ENCODE results near the gene ENDOG.
"Not testable (repeated sequence)": the region's sequence is repeated elsewhere in the genome, so short reads cannot be mapped to it uniquely, and the experiment has no call there.

ENDOG gene

GRCh38 chr9:128829477-128830251, 11.4 kb downstream of the ENDOG start, which contains the start of gene SPOUT1:
TSS of gene SPOUT1 (minus strand) at chr9:128829794. CDS start at chr9:128829780, 14 bp downstream.
- DNase-seq: peak; percentile 83 to 89

- DNase-seq: no peak
Observed at GRCh38 chr9:128833696-128834095, 15.4 kb downstream of the ENDOG start.

- no peak for DNase-seq
Observed at GRCh38 chr9:128835246-128836210, 17.2 kb downstream of the ENDOG start.

GRCh38 chr9:128836509-128837145, 18.3 kb downstream of the ENDOG start:
- no peak for DNase-seq

GRCh38 chr9:128838338-128838737, 20.0 kb downstream of the ENDOG start:
- DNase-seq: no peak

- DNase-seq: no peak
Observed at GRCh38 chr9:128840524-128840923, 22.2 kb downstream of the ENDOG start.

- DNase-seq: no peak
Observed at GRCh38 chr9:128841694-128842492, 23.6 kb downstream of the ENDOG start.

GRCh38 chr9:128843171-128843570, 24.9 kb downstream of the ENDOG start:
- not testable (repeated sequence) for DNase-seq

- no peak for DNase-seq
Observed at GRCh38 chr9:128845186-128845931, 27.1 kb downstream of the ENDOG start.

- DNase-seq: no peak
Observed at GRCh38 chr9:128846680-128847030, 28.4 kb downstream of the ENDOG start.

GRCh38 chr9:128847803-128848202, 29.5 kb downstream of the ENDOG start:
- DNase-seq: no peak

GRCh38 chr9:128851024-128851423, 32.7 kb downstream of the ENDOG start:
- DNase-seq: not testable (repeated sequence)

GRCh38 chr9:128851779-128852600, 33.7 kb downstream of the ENDOG start:
- peak in 1 of 2 experiments; percentile 14 for DNase-seq

GRCh38 chr9:128852646-128853045, 34.3 kb downstream of the ENDOG start:
- not testable (repeated sequence) for DNase-seq

- DNase-seq: not testable (repeated sequence)
Observed at GRCh38 chr9:128854454-128854853, 36.2 kb downstream of the ENDOG start.

GRCh38 chr9:128858476-128858875, 40.2 kb downstream of the ENDOG start:
- DNase-seq: not testable (repeated sequence)

- DNase-seq: no peak
Observed at GRCh38 chr9:128860937-128861336, 42.6 kb downstream of the ENDOG start.

GRCh38 chr9:128861501-128861900, 43.2 kb downstream of the ENDOG start:
- no peak for DNase-seq

GRCh38 chr9:128862401-128862851, 44.1 kb downstream of the ENDOG start:
- no peak for DNase-seq

GRCh38 chr9:128863647-128864046, 45.3 kb downstream of the ENDOG start:
- DNase-seq: peak; percentile 8 to 48

All from NCI-H1930 (cell line).